ENCODE results near the gene MCM5. TPM values are rescaled to one million over a fixed set of nuclear protein-coding genes. Genes with fewer than 3 reads are reported as not detected.

MCM5 gene
- total RNA-seq, 1 experiment from 2014 or later = 194 TPM

- TF ChIP-seq POLR2AphosphoS5 (IDR thresholded peaks at IDR 0.05; ENCODE audit: low read depth, low read length) (no peak), ELF1 (IDR thresholded peaks at IDR 0.05; ENCODE audit: borderline replicate concordance, low read depth) (no peak), CTCF (IDR thresholded peaks at IDR 0.05 in 2 of 3, conservative IDR thresholded peaks at IDR 0.05 in 1 of 3; ENCODE audit: borderline replicate concordance in 1 of 3, insufficient read depth in 1 of 3, low read depth in 2 of 3, low read length in 2 of 3) (no peak)
These were observed 41.7 kb downstream of the MCM5 start (continued) for GRCh38 chr22:35441489-35442100.

- intact Hi-C loops (cut with micrococcal nuclease) = no loop called here
- Histone ChIP-seq H2AFZ (ENCODE audit: low read depth, low read length, poor library complexity, severe bottlenecking) (no peak overlapping the region), H3K27me3 (ENCODE audit: insufficient read depth, low read length) (no peaks in the 10 kb centered on the region), H3K9me3 (ENCODE audit: control insufficient read depth in 1 of 2, insufficient read depth in 1 of 2, low read depth in 1 of 2, low read length in 2 of 2) (no peaks in the 10 kb centered on the region), H3K9ac (ENCODE audit: low read length) (no peak overlapping the region), H3K9me2 (ENCODE audit: insufficient read depth) (no peaks in the 10 kb centered on the region), H3K36me3 (ENCODE audit: control insufficient read depth in 1 of 2, insufficient read depth in 2 of 2, low read length in 2 of 2) (no peaks in the 10 kb centered on the region), H3K4me3 (replicated peaks in 1 of 2; ENCODE audit: low read depth in 1 of 2, low read length in 2 of 2) (no peak overlapping the region), H3K27ac (ENCODE audit: low read depth, low read length) (no peak overlapping the region), H3K4me2 (ENCODE audit: low read length) (no peak overlapping the region), H4K20me1 (ENCODE audit: insufficient read depth) (no peaks in the 10 kb centered on the region), H3K4me1 (ENCODE audit: control insufficient read depth in 1 of 2, insufficient read depth in 2 of 2, low read length in 2 of 2) (peaks cover 10 to 19% of the 10 kb centered on the region in 2 experiments), H3K79me2 (ENCODE audit: insufficient read depth, low read length) (no peaks in the 10 kb centered on the region)
- CTCF ChIA-PET = no interaction called here
- RAD21 ChIA-PET (ENCODE audit: low non-redundant PET in 1 of 2, low total read pairs in 2 of 2, uncharacterized antibody in 2 of 2, unreplicated experiment in 2 of 2) = no interaction called here
- ATAC-seq (no peak), DNase-seq (ENCODE audit: low read depth, low spot score) (no peak)
- no TSS peak for BruUV-seq (replicated peaks)
- POLR2A ChIA-PET = no interaction called here
- no peak for TF ChIP-seq RAD21 (IDR thresholded peaks at IDR 0.05; ENCODE audit: low read depth)
- no peak for TF ChIP-seq POLR2AphosphoS5 (IDR thresholded peaks at IDR 0.05; ENCODE audit: low read depth, low read length)
- no peak for TF ChIP-seq FOSL1 (IDR thresholded peaks at IDR 0.05; ENCODE audit: low read depth)
- TF ChIP-seq ZNF274 (IDR thresholded peaks at IDR 0.05; ENCODE audit: low read depth, low read length) = no peak
- TF ChIP-seq MAX (IDR thresholded peaks at IDR 0.05) = no peak
- TF ChIP-seq SIN3A (IDR thresholded peaks at IDR 0.05; ENCODE audit: low read depth) = no peak
- no peak for TF ChIP-seq TCF7L2 (IDR thresholded peaks at IDR 0.05; ENCODE audit: borderline replicate concordance, extremely low read depth, insufficient read depth, insufficient read length)
- no peak for TF ChIP-seq CTCF (IDR thresholded peaks at IDR 0.05 in 2 of 3, conservative IDR thresholded peaks at IDR 0.05 in 1 of 3; ENCODE audit: borderline replicate concordance in 1 of 3, insufficient read depth in 1 of 3, low read depth in 2 of 3, low read length in 2 of 3)
- no peak for TF ChIP-seq CEBPB (IDR thresholded peaks at IDR 0.05; ENCODE audit: low read depth)
- TF ChIP-seq ATF3 (IDR thresholded peaks at IDR 0.05) = no peak
- TF ChIP-seq REST (IDR thresholded peaks at IDR 0.05; ENCODE audit: low read depth) = no peak
- no peak for TF ChIP-seq EZH2phosphoT487 (IDR thresholded peaks at IDR 0.05; ENCODE audit: borderline replicate concordance)
- no peak for TF ChIP-seq POLR2A (IDR thresholded peaks at IDR 0.05; ENCODE audit: borderline replicate concordance, extremely low read depth, insufficient read depth, insufficient read length)
These were observed 42.5 kb downstream of the MCM5 start for GRCh38 chr22:35442471-35442870.

Data from HCT116 (cell line).